Middle frontal gyrus (tissue), 1 donor: Measurements from ENCODE around the gene MROH2A.
"Not testable (repeated sequence)": the region's sequence is repeated elsewhere in the genome, so short reads cannot be mapped to it uniquely, and the experiment has no call there.

Experiments
- DNase-seq: peaks from one replicate; pipeline ENCODE4 v3.0.0-alpha.2; 2015; ENCODE audit warnings: low spot score; ENCODE audit errors: extremely low spot score

Gene MROH2A, protein sequence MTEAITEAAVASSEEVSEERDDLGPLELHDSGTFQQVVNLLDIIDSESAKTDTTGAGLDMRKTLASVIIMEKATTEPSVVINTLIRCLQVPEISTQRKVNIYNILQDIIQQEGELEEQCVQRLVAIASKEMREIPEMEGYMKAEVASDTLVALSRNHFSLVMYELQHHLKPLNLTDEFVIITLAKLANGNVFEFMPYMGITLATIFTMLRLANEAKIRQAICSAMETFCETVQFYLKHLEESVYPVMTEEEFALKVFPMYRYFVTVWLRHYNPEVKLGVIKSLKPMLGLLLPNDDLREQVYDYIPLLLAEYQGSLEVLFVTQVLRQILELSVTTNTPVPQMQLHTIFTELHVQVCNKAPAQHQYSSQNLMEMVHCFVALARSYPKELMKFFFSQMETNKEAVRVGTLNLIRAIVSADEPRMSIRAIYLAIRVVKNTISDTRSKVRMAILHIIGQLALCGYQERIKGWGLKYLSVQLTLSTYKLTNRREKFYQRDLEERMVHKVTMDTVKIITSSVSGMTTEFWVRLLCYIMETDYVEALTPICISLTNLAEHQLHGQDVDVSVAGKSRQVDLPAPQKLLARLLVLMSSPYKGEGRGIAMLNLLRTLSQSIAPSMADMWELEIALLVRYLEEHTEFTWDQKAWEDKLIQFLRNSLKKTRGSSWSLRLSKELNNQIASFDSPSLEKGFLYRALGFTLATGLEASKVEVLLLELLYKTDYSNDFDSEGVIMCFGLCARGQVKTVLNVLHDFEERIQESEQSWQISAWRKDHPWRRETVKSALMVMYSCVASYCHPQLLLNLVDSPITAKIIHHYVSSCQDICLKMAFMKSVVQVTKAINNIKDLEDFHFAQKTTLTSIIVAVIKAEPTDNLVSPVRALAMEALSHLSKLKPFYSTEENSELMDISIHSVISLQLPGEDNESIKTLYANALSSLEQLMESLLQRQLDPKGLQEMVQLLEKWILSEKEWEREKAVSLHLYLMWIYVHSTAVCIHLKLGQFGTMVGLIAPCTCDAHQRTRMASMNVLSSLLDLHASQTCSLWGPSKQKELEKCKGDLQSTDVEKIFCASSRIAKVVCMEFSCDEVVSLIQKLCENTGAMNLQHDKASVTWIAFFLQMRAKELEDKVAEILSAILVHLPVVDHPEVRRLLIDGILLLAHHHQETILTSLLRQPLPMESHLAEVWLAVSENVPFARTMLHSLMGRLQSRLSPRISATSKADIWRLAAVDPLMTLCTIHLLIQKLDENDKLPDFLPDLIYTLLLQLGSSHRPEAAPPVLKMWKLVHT (N-terminal part only)

GRCh38 chr2:233778030-233778429, at the start of gene MROH2A:
TSS of gene MROH2A (plus strand) at chr2:233778330. CDS start at chr2:233779359, 1,029 bp downstream.
- no peak for DNase-seq

DNA sequence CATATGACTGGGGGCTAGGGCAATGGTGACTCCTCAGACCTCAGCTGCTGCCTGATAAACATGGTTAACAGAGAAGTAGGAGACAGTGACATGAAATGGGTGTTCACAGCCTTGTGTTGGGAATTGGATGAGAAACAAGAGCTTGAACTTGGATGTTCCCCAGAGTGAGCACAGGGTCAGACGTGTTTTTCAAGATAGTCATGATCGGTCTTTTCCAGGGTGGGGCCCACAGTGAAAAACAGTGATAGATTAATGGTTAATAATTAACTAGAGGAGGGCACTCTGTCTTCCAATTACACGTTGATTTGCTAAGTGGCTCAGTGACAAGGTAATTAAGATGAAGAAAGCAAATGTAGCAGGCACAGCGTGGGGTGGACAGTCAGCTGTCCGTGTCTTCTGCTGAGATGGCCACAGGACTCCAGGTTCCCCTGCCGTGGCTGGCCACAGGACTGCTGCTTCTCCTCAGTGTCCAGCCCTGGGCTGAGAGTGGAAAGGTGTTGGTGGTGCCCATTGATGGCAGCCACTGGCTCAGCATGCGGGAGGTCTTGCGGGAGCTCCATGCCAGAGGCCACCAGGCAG, 49.3 kb upstream of the MROH2A start, which contains the start of gene UGT1A3:
TSS of gene UGT1A3 (plus strand) at position 320 of the 579 bp plus-strand sequence. CDS start at position 405, 85 bp downstream.
- no peak for DNase-seq

DNA sequence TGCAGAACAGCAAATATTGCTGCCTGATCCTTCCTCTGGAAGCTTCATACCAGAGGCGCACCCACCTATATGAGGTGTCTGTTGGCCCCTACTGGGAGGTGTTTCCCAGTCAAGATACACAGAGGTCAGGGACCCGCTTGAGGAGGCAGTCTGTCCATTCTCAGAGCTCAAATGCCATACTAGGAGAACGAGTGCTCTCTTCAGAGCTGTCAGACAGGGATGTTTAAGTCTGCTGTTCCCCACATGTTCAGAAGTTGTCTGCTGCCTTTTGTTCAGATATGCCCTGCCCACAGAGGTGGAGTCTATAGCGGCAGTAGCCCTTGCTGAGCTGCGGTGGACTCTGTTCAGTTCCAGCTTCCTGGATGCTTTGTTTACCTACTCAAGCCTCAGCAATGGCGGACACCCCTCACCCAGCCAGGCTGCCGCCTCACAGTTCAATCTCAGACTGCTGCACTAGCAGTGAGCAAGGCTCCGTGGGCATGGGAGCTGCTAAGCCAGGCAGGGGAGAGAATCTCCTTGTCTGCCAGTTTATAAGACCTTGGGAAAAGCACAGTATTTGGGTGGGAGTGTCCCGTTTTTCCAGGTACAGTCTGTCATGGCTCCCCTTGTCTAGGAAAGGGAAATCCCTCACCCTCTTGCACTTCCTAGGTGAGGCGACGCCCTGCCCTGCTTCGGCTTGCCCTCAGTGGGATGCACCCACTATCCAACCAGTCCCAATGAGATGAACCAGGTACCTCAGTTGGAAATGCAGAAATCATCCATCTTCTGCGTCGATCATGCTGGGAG, 41.1 kb upstream of the MROH2A start:
- not testable (repeated sequence) for DNase-seq

DNA sequence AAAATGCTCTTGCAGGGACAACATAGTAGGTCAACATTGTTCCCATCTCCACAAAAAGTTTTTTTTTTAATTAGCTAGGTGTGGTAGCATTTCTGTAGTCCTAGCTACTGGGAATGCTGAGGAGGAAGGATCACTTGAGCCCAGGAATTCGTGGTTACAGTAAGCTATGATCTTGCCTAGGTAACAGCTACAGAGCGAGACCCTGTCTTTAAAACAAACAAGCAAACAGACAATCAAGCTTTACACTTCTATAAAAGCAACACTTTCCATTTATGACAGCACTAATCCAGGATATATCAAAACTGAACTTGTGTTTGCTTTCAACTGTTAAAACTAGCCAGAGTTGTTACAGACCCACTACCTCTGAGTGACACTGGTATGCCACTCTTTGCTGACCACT, 37.3 kb upstream of the MROH2A start:
- no peak for DNase-seq

GRCh38 chr2:233743464-233744259, 34.5 kb upstream of the MROH2A start:
- no peak for DNase-seq

DNA sequence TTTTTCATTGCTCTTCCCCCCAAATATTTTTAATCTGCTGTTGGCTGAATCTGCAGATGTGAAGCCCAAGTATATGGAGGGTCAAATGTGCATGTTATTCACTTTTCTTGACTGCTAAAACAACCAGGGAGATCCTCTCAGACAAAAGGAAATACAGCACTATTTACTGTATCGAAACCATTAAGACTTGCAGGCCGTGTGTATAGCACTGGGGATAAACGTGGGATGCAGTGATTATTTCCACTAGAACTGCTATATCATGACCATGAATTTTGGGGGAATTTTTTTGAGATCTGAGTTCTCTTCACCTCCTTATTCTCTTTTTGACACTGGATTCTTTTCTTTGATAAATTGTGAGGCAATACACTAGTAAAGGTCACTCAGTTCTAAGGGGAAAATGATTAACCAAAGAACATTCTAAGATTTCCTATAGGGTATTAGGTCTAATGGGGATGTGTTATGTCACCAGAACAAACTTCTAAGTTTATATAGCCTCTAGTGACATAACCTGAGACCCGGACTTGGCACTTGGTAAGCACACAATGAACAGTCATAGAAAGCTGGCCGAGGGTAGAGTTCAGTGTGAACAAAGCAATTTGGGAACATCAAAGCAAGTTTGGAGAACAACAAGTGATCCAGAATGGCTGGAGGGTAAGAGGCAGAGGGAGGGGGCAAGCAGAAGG, 32.9 kb upstream of the MROH2A start:
- no peak for DNase-seq

DNA sequence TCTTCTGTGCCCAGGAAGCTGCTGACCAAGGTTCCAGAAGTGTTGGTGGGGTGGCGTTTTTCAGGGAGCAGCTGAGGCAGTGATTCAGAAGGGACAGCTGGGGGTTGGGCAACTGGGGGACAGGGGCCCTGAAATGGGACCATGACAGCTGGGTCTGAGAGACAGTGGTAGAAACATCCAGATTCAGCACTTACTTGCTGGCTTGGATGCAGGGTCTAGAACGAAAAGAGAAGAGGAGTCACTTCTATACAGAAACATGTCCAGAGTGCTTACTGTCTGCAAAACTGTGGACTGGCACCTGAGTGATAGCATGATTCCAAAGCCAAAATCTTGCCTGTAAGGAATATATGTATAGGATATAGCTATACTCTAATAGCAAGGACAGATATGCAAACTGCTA, 32.3 kb upstream of the MROH2A start:
- DNase-seq = not testable (repeated sequence)

DNA sequence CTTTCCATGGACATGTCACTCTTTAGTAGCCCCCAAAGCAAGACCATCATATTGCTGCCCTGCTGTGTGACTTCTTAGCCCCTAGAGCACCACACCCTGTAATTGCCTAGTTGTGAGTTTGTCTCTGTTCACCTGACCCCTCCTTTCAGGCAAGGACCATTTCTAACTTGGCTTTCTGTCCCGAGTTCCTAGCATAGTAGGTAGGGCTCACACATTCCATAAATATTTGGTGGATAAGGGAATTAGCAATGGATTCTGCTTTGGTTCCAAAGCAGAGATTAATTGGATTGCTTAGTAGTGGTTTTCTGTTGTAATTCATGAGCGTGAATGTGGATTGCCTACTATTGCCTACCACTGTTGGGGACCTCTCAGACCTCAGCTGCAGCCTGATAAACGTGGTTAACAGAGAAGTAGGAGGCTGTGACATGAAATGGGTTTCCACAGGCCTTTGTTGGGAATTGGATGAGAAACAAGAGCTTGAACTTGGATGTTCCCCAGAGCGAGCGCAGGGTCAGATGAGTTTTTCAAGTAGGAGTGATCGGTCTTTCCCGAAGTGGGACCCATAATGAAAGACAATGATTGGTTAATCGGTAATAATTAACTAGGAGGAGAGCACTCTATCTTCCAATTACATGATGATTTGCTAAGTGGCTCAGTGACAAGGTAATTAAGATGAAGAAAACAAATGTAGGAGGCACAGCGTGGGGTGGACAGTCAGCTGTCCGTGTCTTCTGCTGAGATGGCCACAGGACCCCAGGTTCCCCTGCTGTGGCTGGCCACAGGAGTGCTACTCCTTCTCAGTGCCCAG, 31.5 kb upstream of the MROH2A start:
- DNase-seq = no peak

GRCh38 chr2:233747283-233747544, 30.9 kb upstream of the MROH2A start:
- DNase-seq = no peak

- DNase-seq = not testable (repeated sequence)
Observed at GRCh38 chr2:233750689-233751088, 27.4 kb upstream of the MROH2A start.

DNA sequence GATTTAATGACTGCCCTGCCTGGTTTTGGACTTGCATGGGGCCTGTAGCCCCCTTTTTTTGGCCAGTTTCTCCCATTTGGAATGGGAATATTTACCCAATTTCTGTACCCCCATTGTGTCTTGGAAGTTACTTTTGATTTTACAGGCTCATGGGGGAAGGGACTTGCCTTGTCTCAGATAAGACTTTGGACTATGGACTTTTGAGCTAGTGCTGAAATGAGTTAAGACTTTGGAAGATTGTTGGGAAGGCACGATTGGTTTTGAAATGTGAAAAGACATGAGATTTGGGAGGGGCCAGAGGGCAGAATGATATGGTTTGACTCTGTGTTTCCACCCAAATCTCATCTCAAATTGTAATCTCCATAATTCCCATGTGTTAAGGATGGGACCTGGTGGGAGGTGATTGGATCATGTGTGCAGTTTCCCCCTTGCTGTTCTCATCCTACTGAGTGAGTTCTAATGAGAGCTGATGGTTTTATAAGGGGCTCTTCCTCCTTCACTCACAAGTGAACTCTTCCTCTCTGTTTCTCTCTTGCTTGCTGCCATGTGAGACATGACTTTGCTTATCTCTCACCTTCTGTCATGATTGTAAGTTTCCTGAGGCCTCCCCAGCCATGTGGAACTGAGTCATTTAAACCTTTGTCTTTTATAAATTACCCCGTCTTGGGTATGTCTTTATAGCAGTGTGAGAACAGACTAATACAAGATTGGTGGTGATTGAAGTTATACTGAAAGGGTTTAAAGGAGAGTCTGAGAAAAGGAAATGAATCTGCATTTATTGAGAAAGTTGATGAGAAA, 26.7 kb upstream of the MROH2A start:
- DNase-seq = not testable (repeated sequence)

DNA sequence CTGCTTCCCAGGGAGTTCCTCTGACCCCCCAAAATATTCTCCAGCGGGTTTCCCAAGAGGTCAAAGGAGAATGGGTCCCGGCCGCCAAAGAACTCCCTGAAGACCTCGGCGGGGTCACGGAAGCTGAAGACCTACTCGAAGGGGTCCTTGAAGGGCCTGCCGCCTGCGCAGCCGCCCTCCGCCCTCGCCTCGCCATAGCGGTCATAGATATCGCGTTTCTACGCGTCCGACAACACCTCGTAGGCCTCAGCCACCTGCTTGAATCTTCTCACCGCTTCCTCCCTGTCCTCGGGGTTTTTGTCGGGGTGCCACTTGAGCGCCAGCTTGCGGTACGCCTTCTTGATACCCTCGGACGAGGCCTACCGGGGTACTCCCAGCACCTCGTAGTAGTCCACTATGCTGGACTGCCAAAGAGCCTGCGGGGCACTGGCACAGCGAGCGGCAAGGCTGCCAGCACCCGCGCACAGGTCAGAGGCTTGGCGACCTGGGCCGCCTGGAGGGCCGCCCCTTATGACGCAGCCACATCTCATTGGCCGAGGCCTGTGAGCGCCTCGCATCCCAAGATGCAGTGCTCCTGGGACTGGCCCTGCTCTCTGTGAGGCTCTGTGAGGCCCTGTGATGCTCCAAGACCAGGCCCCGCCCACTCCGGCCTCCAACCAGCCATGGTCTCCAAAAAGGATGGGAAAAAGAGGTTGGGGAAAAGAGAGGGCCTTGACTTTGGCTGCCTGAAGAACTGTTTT, 23.1 kb upstream of the MROH2A start:
- no peak for DNase-seq

GRCh38 chr2:233756429-233757081, 21.6 kb upstream of the MROH2A start:
- no peak for DNase-seq

DNA sequence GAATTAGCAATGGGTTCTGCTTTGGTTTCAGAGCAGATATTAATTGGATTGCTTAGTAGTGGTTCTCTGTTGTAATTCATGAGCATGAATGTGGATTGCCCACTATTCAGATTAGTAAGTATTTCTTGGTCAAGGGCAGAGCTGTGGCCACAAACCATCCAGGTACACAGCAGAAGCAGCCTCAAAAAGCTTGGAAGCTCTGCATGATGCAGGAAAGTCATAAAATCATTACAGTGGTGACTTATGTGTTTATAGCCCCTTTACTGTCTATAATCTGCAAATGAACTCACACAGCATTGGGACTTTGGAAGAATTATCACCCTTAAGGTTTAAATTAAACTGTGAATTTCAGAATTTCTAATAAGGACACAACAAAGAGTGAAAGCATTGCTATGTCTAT, 20.0 kb upstream of the MROH2A start:
- DNase-seq = no peak

- no peak for DNase-seq
Observed at GRCh38 chr2:233758849-233759248, 19.3 kb upstream of the MROH2A start.

DNA sequence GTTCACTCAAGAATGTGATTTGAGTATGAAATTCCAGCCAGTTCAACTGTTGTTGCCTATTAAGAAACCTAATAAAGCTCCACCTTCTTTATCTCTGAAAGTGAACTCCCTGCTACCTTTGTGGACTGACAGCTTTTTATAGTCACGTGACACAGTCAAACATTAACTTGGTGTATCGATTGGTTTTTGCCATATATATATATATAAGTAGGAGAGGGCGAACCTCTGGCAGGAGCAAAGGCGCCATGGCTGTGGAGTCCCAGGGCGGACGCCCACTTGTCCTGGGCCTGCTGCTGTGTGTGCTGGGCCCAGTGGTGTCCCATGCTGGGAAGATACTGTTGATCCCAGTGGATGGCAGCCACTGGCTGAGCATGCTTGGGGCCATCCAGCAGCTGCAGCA, 18.1 kb upstream of the MROH2A start, which contains the start of gene UGT1A1:
TSS of gene UGT1A1 (plus strand) at position 228 of the 400 bp plus-strand sequence. CDS start at position 246, 18 bp downstream.
- no peak for DNase-seq
